ENCODE results near the gene BUD13.

BUD13 gene

DNA sequence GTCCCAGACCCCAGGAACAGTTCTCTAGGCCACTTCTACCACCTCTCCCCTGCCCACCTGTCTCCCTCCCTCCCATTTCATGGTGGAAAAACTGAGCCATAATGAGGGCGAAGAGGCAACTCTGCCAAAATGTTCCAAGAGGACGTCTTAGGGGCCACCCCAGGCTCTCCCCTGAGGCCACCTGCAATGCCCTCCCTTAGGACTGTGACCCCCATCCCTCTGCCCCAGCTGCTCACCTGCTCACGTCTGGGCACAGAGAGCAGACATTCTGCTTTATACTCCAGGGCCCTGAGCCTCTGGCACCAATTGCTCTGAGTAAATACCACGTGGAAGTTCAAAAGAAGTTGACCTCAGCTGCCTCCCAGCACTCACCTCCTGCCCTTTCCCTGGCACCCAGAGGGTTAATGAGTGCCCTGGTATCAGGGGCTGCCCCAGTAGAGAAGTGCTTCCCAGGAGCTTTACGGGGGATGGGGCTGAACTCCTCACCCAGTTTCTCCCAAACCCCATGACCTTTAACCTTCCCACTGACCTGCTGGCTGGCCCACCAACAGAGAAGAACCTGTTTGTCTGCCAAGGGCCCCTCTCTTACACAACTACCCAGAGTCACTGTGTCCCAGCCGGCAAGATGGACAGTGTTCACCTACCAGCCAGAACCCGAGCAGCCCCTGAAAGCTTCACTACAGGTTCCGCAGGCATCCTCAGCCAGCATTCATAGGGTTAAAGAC lies 19.5 kb upstream of the BUD13 start:
- H3K27ac ChIP-seq (ENCODE audit: low read depth, low read length, poor library complexity, severe bottlenecking) = no peak overlapping the region
- no peaks in the 10 kb centered on the region for H3F3A ChIP-seq (ENCODE audit: insufficient read depth, low read length)
- H3K79me2 ChIP-seq (ENCODE audit: insufficient read depth, low read length) = peaks cover 4% of the 10 kb centered on the region; the same call in 1 of the 2 replicates
- no peak overlapping the region for H2AFZ ChIP-seq (ENCODE audit: low read length)
- no peak overlapping the region for H3K4me3 ChIP-seq (ENCODE audit: low read depth, low read length, poor library complexity, severe bottlenecking)
- TF ChIP-seq EZH2 (IDR thresholded peaks at IDR 0.05; ENCODE audit: borderline replicate concordance, low read length) = no peak
- TF ChIP-seq, protein P1, sequence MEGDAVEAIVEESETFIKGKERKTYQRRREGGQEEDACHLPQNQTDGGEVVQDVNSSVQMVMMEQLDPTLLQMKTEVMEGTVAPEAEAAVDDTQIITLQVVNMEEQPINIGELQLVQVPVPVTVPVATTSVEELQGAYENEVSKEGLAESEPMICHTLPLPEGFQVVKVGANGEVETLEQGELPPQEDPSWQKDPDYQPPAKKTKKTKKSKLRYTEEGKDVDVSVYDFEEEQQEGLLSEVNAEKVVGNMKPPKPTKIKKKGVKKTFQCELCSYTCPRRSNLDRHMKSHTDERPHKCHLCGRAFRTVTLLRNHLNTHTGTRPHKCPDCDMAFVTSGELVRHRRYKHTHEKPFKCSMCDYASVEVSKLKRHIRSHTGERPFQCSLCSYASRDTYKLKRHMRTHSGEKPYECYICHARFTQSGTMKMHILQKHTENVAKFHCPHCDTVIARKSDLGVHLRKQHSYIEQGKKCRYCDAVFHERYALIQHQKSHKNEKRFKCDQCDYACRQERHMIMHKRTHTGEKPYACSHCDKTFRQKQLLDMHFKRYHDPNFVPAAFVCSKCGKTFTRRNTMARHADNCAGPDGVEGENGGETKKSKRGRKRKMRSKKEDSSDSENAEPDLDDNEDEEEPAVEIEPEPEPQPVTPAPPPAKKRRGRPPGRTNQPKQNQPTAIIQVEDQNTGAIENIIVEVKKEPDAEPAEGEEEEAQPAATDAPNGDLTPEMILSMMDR (IDR thresholded peaks at IDR 0.05; ENCODE audit: low read length) = no peak
- H3K9me3 ChIP-seq (ENCODE audit: low read length) = no peaks in the 10 kb centered on the region
- no peaks in the 10 kb centered on the region for H3K9me2 ChIP-seq (ENCODE audit: low read depth, low read length)
- H3K4me1 ChIP-seq (ENCODE audit: insufficient read depth, low read length, severe bottlenecking) = peaks cover 17% of the 10 kb centered on the region
- H3K9ac ChIP-seq (ENCODE audit: low read length) = no peak overlapping the region
- no peaks in the 10 kb centered on the region for H3K36me3 ChIP-seq (ENCODE audit: insufficient read depth, low read length)
- no peaks in the 10 kb centered on the region for H4K20me1 ChIP-seq (ENCODE audit: insufficient read depth, low read length)
- H3K4me2 ChIP-seq (ENCODE audit: low read length) = no peak overlapping the region; the same call in 1 of the 2 replicates
- no peaks in the 10 kb centered on the region for H3K27me3 ChIP-seq (ENCODE audit: insufficient read depth, low read length)

DNA sequence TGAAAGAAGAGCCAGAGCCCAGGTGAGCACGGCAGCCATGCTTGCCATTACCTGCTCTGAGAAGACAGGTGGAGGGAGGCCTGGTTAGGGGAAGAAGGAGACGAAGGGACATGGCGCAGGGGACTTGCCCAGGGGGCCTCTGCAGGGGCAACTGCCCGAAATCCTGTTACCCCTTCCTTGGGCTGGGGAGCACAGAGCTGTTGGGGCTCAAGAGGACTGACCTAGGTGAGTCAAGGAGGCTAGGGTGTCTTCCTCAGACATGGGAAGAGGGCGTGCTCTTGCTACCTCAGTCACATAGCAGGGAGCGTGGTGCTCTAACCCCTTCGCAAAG lies 19.0 kb upstream of the BUD13 start, which contains the start of gene APOA5:
Gene APOA5, minus strand, starts transcription at position 67 of the 331 bp plus-strand sequence. Its CDS starts 19 bp downstream, at position 48.
- Histone ChIP-seq H3K9me3 (ENCODE audit: low read length) (no peaks in the 10 kb centered on the region), H3K4me3 (ENCODE audit: low read depth, low read length, poor library complexity, severe bottlenecking) (peak within 1 kb of the TSS; percentile 50), H4K20me1 (ENCODE audit: insufficient read depth, low read length) (no peaks in the 10 kb centered on the region), H3K4me1 (ENCODE audit: insufficient read depth, low read length, severe bottlenecking) (peaks cover 23% of the 10 kb centered on the region), H3K4me2 (ENCODE audit: low read length) (peak within 1 kb of the TSS; percentile 70), H3K36me3 (ENCODE audit: insufficient read depth, low read length) (peaks cover under 1% of the 10 kb centered on the region; the same call in 1 of the 2 replicates), H3K9me2 (ENCODE audit: low read depth, low read length) (no peaks in the 10 kb centered on the region), H3K27ac (ENCODE audit: low read depth, low read length, poor library complexity, severe bottlenecking) (no peak within 1 kb of the TSS), H3F3A (ENCODE audit: insufficient read depth, low read length) (no peaks in the 10 kb centered on the region), H3K27me3 (ENCODE audit: insufficient read depth, low read length) (no peaks in the 10 kb centered on the region), H3K9ac (ENCODE audit: low read length) (peak within 1 kb of the TSS; percentile 18; the same call in 1 of the 2 replicates), H3K79me2 (ENCODE audit: insufficient read depth, low read length) (peaks cover 9% of the 10 kb centered on the region; the same call in 1 of the 2 replicates), H2AFZ (ENCODE audit: low read length) (no peak within 1 kb of the TSS)
- TF ChIP-seq EZH2 (IDR thresholded peaks at IDR 0.05; ENCODE audit: borderline replicate concordance, low read length) = no peak
- TF ChIP-seq, protein P1 (IDR thresholded peaks at IDR 0.05; ENCODE audit: low read length) = no peak

DNA sequence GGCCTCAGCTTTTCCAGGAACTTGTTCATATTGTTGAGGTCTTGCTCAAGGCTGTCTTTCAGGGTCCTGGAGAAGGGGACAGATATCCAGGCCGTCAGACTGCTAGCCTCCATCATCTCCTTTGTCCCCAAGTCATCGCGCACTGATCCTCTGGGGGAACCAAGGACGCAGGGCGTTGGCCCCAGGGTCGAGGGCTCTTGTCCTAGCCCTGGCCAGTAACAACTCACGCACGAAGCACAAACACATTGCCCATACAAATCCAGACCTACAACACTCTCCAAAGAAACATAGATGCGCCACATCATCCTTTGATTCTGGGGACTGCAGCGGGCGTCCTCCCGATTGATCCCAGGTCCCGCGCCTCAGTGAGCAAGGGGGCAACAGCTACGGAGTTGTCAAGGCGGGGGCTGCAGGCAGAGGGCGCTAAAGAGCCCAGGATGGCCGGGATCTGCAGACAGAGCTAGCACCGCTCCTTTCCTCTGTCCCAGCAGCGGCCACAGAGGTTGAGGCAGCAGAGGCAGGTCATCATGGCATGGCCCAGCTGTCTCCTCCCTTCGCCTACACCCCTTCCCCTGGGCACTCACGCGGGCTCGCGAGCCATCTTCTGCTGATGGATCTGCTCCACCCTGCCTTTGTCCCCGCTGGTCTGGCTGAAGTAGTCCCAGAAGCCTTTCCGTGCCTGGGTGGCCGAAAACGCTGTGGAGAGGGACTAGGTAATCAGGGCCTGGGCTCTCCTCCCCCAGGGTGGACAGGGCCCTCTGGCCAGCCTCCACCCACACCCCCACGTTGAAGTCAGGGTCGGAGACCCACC lies 18.4 kb upstream of the BUD13 start:
- Histone ChIP-seq H3K79me2 (ENCODE audit: insufficient read depth, low read length) (peaks cover 10% of the 10 kb centered on the region; the same call in 1 of the 2 replicates), H3K4me2 (ENCODE audit: low read length) (peak overlapping the region; percentile 70), H3K4me1 (ENCODE audit: insufficient read depth, low read length, severe bottlenecking) (peaks cover 28% of the 10 kb centered on the region), H4K20me1 (ENCODE audit: insufficient read depth, low read length) (no peaks in the 10 kb centered on the region), H3K27ac (ENCODE audit: low read depth, low read length, poor library complexity, severe bottlenecking) (no peak overlapping the region), H3K4me3 (ENCODE audit: low read depth, low read length, poor library complexity, severe bottlenecking) (peak overlapping the region; percentile 50), H3F3A (ENCODE audit: insufficient read depth, low read length) (no peaks in the 10 kb centered on the region), H3K27me3 (ENCODE audit: insufficient read depth, low read length) (no peaks in the 10 kb centered on the region), H2AFZ (ENCODE audit: low read length) (no peak overlapping the region), H3K36me3 (ENCODE audit: insufficient read depth, low read length) (peaks cover 6% of the 10 kb centered on the region; the same call in 1 of the 2 replicates), H3K9me2 (ENCODE audit: low read depth, low read length) (no peaks in the 10 kb centered on the region), H3K9ac (ENCODE audit: low read length) (peak overlapping the region; percentile 18; the same call in 1 of the 2 replicates), H3K9me3 (ENCODE audit: low read length) (no peaks in the 10 kb centered on the region)
- TF ChIP-seq EZH2 (IDR thresholded peaks at IDR 0.05; ENCODE audit: borderline replicate concordance, low read length) = no peak
- TF ChIP-seq, protein P1 (IDR thresholded peaks at IDR 0.05; ENCODE audit: low read length) = peak; percentile 71

Data from OCI-LY1 (cell line).